Erythroblast (primary cell): ENCODE data around the gene MRPL14.

ENCODE experiments used
- GATA1 ChIP-seq: IDR thresholded peaks from 2 replicates; pipeline ENCODE4 v1.6.1; 2011; ENCODE audit warnings: low read depth, mild to moderate bottlenecking, control low read depth, low read length, moderate library complexity
- POLR2A ChIP-seq: IDR thresholded peaks from 2 replicates; pipeline ENCODE4 v1.6.1; 2011; ENCODE audit warnings: mild to moderate bottlenecking, low read length

DNA sequence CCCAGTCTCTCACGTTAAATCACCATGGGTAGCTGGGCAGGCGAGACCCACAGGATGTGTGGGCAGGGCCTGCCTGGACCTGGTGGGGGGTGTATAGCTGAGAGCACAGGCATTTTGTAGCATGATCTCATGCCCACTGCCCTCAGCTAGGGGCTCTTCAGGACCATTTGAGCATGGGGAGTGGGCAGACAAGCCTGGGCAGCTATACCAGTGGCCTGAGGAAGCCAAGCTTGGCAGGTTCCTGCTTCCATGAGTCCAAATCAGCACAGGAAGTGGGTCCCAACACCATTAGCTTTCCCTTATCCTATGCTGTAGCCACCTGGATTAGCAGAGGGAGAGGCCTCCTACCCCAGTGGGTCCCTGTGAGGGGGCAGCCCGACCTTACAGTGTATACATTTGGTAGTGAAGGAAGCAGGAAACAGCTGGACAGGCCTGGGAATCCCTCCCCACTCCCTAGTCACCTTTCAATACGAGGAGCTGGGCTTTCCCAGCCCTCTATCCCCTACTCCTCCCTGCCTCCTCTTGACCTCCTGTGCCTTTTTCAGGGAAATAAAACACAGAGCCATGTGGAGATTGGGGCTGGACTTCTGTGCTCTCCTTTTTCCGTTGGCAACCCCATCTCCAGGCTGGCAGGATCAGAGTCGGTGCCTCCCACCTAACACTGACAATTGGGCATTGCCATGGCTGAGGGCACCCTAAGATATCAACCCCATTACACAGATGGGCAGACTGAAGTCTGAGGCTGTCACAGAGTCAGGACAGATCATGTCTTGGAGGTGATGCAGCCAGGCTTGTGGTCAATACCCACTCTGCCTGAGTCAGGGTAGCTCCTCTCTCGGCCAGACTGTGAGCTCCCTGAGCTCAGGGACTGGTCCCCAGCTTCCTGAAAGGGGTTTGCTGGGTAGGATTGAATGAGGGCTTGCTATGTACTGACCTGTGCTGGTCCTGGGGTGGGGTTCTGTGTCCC lies 59.8 kb downstream of the MRPL14 start:
- TF ChIP-seq POLR2A, result no peak
- no peak for TF ChIP-seq GATA1
